Parathyroid adenoma (tissue), 2 donors: ENCODE results near the gene HLA-DQB1.

Experiments
- H2AFZ ChIP-seq: fragments of 300-600 bp; sonication (generic); one replicate; pipeline ENCODE4 v1.7.0; 2017; ENCODE audit warnings: antibody characterized with exemption, mild to moderate bottlenecking
- H3K27ac ChIP-seq: fragments of 300-600 bp; sonication (generic); one replicate; pipeline ENCODE4 v1.7.0; 2017
- H3K27me3 ChIP-seq: fragments of 300-600 bp; sonication (generic); one replicate; pipeline ENCODE4 v1.7.0; 2017; ENCODE audit warnings: low read length; ENCODE audit not compliant: control insufficient read depth, insufficient read depth
- H3K36me3 ChIP-seq: fragments of 300-600 bp; sonication (generic); one replicate; pipeline ENCODE4 v1.7.0; 2017; ENCODE audit warnings: low read length; ENCODE audit not compliant: control insufficient read depth, insufficient read depth
- H3K4me1 ChIP-seq: fragments of 300-600 bp; sonication (generic); one replicate; pipeline ENCODE4 v1.7.0; 2017; ENCODE audit warnings: control low read depth
- H3K4me2 ChIP-seq: fragments of 300-600 bp; sonication (generic); one replicate; pipeline ENCODE4 v1.7.0; 2017; ENCODE audit warnings: low read length
- H3K4me3 ChIP-seq: fragments of 300-600 bp; sonication (generic); one replicate; pipeline ENCODE4 v1.7.0; 2017; ENCODE audit warnings: low read depth, low read length
- H3K79me2 ChIP-seq: fragments of 300-600 bp; sonication (generic); one replicate; pipeline ENCODE4 v1.7.0; 2017; ENCODE audit warnings: control low read depth
- H3K9ac ChIP-seq: fragments of 300-600 bp; sonication (generic); one replicate; pipeline ENCODE4 v1.7.0; 2017; ENCODE audit warnings: mild to moderate bottlenecking
- H3K9me3 ChIP-seq: fragments of 300-600 bp; sonication (generic); one replicate; pipeline ENCODE4 v1.7.0; 2017; ENCODE audit warnings: low read length; ENCODE audit not compliant: control insufficient read depth
- CTCF ChIP-seq: fragments of 300-600 bp; sonication (generic); IDR thresholded peaks from one replicate; pipeline ENCODE4 v1.7.0; 2017; ENCODE audit warnings: antibody characterized with exemption, mild to moderate bottlenecking
- donor health status: primary hyperparathyroidism.

HLA-DQB1 gene

GRCh38 chr6:32627831-32628230, 38.6 kb downstream of the HLA-DQB1 start:
- no peaks in the 10 kb centered on the region for H3K36me3 ChIP-seq
- no peaks in the 10 kb centered on the region for H3K4me1 ChIP-seq
- no peak overlapping the region for H2AFZ ChIP-seq
- H3K4me2 ChIP-seq: no peak overlapping the region
- no peak overlapping the region for H3K4me3 ChIP-seq
- H3K9me3 ChIP-seq: no peaks in the 10 kb centered on the region
- TF ChIP-seq CTCF: no peak
- no peaks in the 10 kb centered on the region for H3K27me3 ChIP-seq
- H3K79me2 ChIP-seq: no peaks in the 10 kb centered on the region
- no peak overlapping the region for H3K9ac ChIP-seq
- H3K27ac ChIP-seq: no peak overlapping the region

GRCh38 chr6:32627249-32627648, 39.2 kb downstream of the HLA-DQB1 start:
- H3K36me3 ChIP-seq: no peaks in the 10 kb centered on the region
- H3K79me2 ChIP-seq: no peaks in the 10 kb centered on the region
- no peak overlapping the region for H3K27ac ChIP-seq
- H3K27me3 ChIP-seq: no peaks in the 10 kb centered on the region
- TF ChIP-seq CTCF: no peak
- no peak overlapping the region for H3K4me3 ChIP-seq
- H3K4me2 ChIP-seq: no peak overlapping the region
- H3K4me1 ChIP-seq: no peaks in the 10 kb centered on the region
- H3K9ac ChIP-seq: no peak overlapping the region
- H2AFZ ChIP-seq: no peak overlapping the region
- no peaks in the 10 kb centered on the region for H3K9me3 ChIP-seq

GRCh38 chr6:32625137-32625536, 41.3 kb downstream of the HLA-DQB1 start:
- H2AFZ ChIP-seq: no peak overlapping the region
- H3K36me3 ChIP-seq: no peaks in the 10 kb centered on the region
- H3K9ac ChIP-seq: no peak overlapping the region
- H3K27ac ChIP-seq: no peak overlapping the region
- TF ChIP-seq CTCF: no peak
- H3K4me1 ChIP-seq: no peaks in the 10 kb centered on the region
- H3K4me3 ChIP-seq: no peak overlapping the region
- H3K4me2 ChIP-seq: no peak overlapping the region
- no peaks in the 10 kb centered on the region for H3K79me2 ChIP-seq
- H3K9me3 ChIP-seq: no peaks in the 10 kb centered on the region
- H3K27me3 ChIP-seq: no peaks in the 10 kb centered on the region

- no peak overlapping the region for H3K4me2 ChIP-seq
- no peak for TF ChIP-seq CTCF
- H3K79me2 ChIP-seq: no peaks in the 10 kb centered on the region
- H3K27ac ChIP-seq: no peak overlapping the region
- no peak overlapping the region for H2AFZ ChIP-seq
- H3K9me3 ChIP-seq: no peaks in the 10 kb centered on the region
- no peak overlapping the region for H3K9ac ChIP-seq
- H3K27me3 ChIP-seq: no peaks in the 10 kb centered on the region
- no peaks in the 10 kb centered on the region for H3K4me1 ChIP-seq
- no peaks in the 10 kb centered on the region for H3K36me3 ChIP-seq
- no peak overlapping the region for H3K4me3 ChIP-seq
Observed at GRCh38 chr6:32624565-32624964, 41.9 kb downstream of the HLA-DQB1 start.

- H2AFZ ChIP-seq: no peak overlapping the region
- H3K27me3 ChIP-seq: no peaks in the 10 kb centered on the region
- H3K36me3 ChIP-seq: no peaks in the 10 kb centered on the region
- H3K4me3 ChIP-seq: no peak overlapping the region
- no peaks in the 10 kb centered on the region for H3K79me2 ChIP-seq
- no peaks in the 10 kb centered on the region for H3K4me1 ChIP-seq
- no peak overlapping the region for H3K9ac ChIP-seq
- H3K27ac ChIP-seq: no peak overlapping the region
- no peak overlapping the region for H3K4me2 ChIP-seq
- no peak for TF ChIP-seq CTCF
- no peaks in the 10 kb centered on the region for H3K9me3 ChIP-seq
Observed at GRCh38 chr6:32623693-32624092, 42.8 kb downstream of the HLA-DQB1 start.
